Activated T-cell treated with anti-CD3 and anti-CD28 coated beads for 48 hours (primary cell): Measurements from ENCODE around the gene COL17A1.

Experiments
- DNase-seq: peaks from one replicate; pipeline ENCODE4 v3.0.0-alpha.2; 2020; ENCODE audit warnings: low read depth

COL17A1 gene

GRCh38 chr10:103985726-103986125 lies 100.0 kb downstream of the COL17A1 start:
- no peak for DNase-seq

DNA sequence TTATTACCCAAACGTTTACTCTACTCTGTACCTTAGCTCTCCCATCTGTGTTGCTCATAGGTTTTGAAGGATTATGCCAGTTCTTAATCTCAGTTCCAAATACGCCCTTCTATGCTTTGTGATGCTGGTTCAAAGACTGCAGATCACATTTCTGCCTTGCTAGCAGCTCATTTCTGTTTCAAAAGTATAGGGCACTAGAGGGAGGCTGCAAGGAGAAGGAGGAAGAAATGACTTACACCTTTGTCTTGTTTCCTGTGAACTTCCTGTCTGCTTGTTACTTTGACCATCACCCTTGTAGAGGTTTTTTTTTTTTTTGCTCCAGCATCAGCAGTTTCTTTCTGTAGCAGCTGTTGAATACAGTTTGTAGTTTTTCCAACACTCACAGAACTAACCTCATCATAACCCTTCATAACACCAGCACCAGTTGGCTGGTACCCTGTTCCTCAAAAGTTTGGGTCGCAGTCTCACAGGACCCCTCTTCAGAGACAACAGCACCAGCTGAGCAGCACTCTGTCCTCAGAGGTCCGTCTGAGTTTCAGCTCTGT lies 102.2 kb downstream of the COL17A1 start:
- no peak for DNase-seq

DNA sequence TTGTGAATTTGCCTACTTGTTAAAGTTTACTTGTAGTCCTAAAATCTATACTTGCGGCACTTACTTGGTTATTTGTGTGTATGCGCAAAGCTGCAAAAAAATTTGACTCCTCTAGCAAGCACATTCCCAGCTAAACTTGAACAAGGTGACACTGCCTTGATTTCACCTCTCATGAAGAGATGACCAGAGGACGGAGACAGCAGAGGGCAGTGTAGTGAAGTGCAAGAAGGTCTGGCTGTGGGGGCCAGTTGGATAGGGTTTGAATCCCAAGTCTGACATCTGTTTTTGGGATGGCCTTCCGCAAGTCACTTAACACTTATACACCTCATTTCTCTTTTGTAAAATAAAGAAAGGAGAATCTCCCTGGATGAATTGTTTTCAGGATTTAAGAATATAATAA lies 103.0 kb downstream of the COL17A1 start:
- DNase-seq, result no peak
